ENCODE measurements around the gene PAQR7.

PAQR7 gene

GRCh38 chr1:25874209-25874608, 1.3 kb downstream of the PAQR7 start:
- no peak for DNase-seq
- peak overlapping the region; percentile 63 for H2AK5ac ChIP-seq (ENCODE audit: low read length, severe bottlenecking)
- H3K4me2 ChIP-seq (ENCODE audit: low read length, poor library complexity, severe bottlenecking): peak overlapping the region; percentile 86
- peaks cover 11 to 12% of the 10 kb centered on the region in 2 experiments for H3K36me3 ChIP-seq (ENCODE audit: control insufficient read depth in 1 of 2, insufficient read depth in 2 of 2, low read depth in 1 of 2, low read length in 2 of 2)
- H3K4me3 ChIP-seq (ENCODE audit: insufficient read depth in 1 of 2, low read depth in 1 of 2, low read length in 2 of 2): peak overlapping the region in 1 of 2 experiments; percentile 89
- H2BK15ac ChIP-seq (ENCODE audit: low read depth, poor library complexity, severe bottlenecking): no peak overlapping the region
- H3K79me1 ChIP-seq (replicated peaks; ENCODE audit: low read length, poor library complexity, severe bottlenecking): peaks cover 25% of the 10 kb centered on the region
- H2BK5ac ChIP-seq (ENCODE audit: low read depth, low read length, poor library complexity, severe bottlenecking): no peak overlapping the region
- H3K4ac ChIP-seq (ENCODE audit: low read depth in 1 of 2, low read length in 2 of 2): no peak overlapping the region
- H4K8ac ChIP-seq (ENCODE audit: low read length): peak overlapping the region; percentile 86
- no peaks in the 10 kb centered on the region for H3K9me3 ChIP-seq (ENCODE audit: control insufficient read depth, low read length)
- H2BK120ac ChIP-seq (ENCODE audit: low read depth, low read length): no peak overlapping the region
- H3K4me1 ChIP-seq (ENCODE audit: control insufficient read depth, insufficient read depth, low read depth, low read length): peaks cover 30% of the 10 kb centered on the region
- peak overlapping the region in 1 of 2 experiments; percentile 32 for H3K23ac ChIP-seq (ENCODE audit: low read length in 2 of 2)
- H3K27ac ChIP-seq (ENCODE audit: low read length, poor library complexity, severe bottlenecking): no peak overlapping the region
- no peak overlapping the region for H2AFZ ChIP-seq (ENCODE audit: low read depth, low read length)
- H4K91ac ChIP-seq (ENCODE audit: low read length): peak overlapping the region; percentile 34
- H3K9ac ChIP-seq (ENCODE audit: low read length): peak overlapping the region; percentile 88
- no peaks in the 10 kb centered on the region for H3K27me3 ChIP-seq (ENCODE audit: control insufficient read depth in 1 of 2, insufficient read depth in 1 of 2, low read length in 2 of 2)
- no peak overlapping the region for H3K14ac ChIP-seq (ENCODE audit: low read length in 2 of 2)
- H3K18ac ChIP-seq (ENCODE audit: low read depth in 1 of 2, low read length in 2 of 2): no peak overlapping the region
- 93% methylated on average over 3 of the region's 3 CpGs for WGBS
- H2BK12ac ChIP-seq (ENCODE audit: low read length in 2 of 2): peak overlapping the region in 1 of 2 experiments; percentile 28

- H3K4me2 ChIP-seq (ENCODE audit: low read length, poor library complexity, severe bottlenecking): no peak overlapping the region
- no peak overlapping the region for H4K91ac ChIP-seq (ENCODE audit: low read length)
- no peak overlapping the region for H3K27ac ChIP-seq (ENCODE audit: low read length, poor library complexity, severe bottlenecking)
- H3K23ac ChIP-seq (ENCODE audit: low read length in 2 of 2): no peak overlapping the region
- H3K4me3 ChIP-seq (ENCODE audit: insufficient read depth in 1 of 2, low read depth in 1 of 2, low read length in 2 of 2): no peak overlapping the region
- H3K9ac ChIP-seq (ENCODE audit: low read length): no peak overlapping the region
- peak overlapping the region; percentile 17 for H2AK5ac ChIP-seq (ENCODE audit: low read length, severe bottlenecking)
- peak overlapping the region; percentile 27 for H4K8ac ChIP-seq (ENCODE audit: low read length)
- H3K9me3 ChIP-seq (ENCODE audit: control insufficient read depth, low read length): no peaks in the 10 kb centered on the region
- H2AFZ ChIP-seq (ENCODE audit: low read depth, low read length): no peak overlapping the region
- WGBS: 89% methylated on average over 3 of the region's 3 CpGs
- H3K79me1 ChIP-seq (replicated peaks; ENCODE audit: low read length, poor library complexity, severe bottlenecking): peaks cover 25% of the 10 kb centered on the region
- no peaks in the 10 kb centered on the region for H3K27me3 ChIP-seq (ENCODE audit: control insufficient read depth in 1 of 2, insufficient read depth in 1 of 2, low read length in 2 of 2)
- H3K14ac ChIP-seq (ENCODE audit: low read length in 2 of 2): no peak overlapping the region
- peaks cover 33% of the 10 kb centered on the region for H3K4me1 ChIP-seq (ENCODE audit: control insufficient read depth, insufficient read depth, low read depth, low read length)
- no peak for DNase-seq
- H2BK15ac ChIP-seq (ENCODE audit: low read depth, poor library complexity, severe bottlenecking): no peak overlapping the region
- no peak overlapping the region for H2BK12ac ChIP-seq (ENCODE audit: low read length in 2 of 2)
- no peak overlapping the region for H3K4ac ChIP-seq (ENCODE audit: low read depth in 1 of 2, low read length in 2 of 2)
- H2BK5ac ChIP-seq (ENCODE audit: low read depth, low read length, poor library complexity, severe bottlenecking): no peak overlapping the region
- peaks cover 14 to 18% of the 10 kb centered on the region in 2 experiments for H3K36me3 ChIP-seq (ENCODE audit: control insufficient read depth in 1 of 2, insufficient read depth in 2 of 2, low read depth in 1 of 2, low read length in 2 of 2)
- H3K18ac ChIP-seq (ENCODE audit: low read depth in 1 of 2, low read length in 2 of 2): no peak overlapping the region
- no peak overlapping the region for H2BK120ac ChIP-seq (ENCODE audit: low read depth, low read length)
Observed at GRCh38 chr1:25873120-25873519, 2.4 kb downstream of the PAQR7 start.

- DNase-seq: no peak
- H3K14ac ChIP-seq (ENCODE audit: low read length in 2 of 2): no peak overlapping the region
- no peak overlapping the region for H2BK5ac ChIP-seq (ENCODE audit: low read depth, low read length, poor library complexity, severe bottlenecking)
- H3K9me3 ChIP-seq (ENCODE audit: control insufficient read depth, low read length): no peaks in the 10 kb centered on the region
- no peak overlapping the region for H2AFZ ChIP-seq (ENCODE audit: low read depth, low read length)
- peaks cover 37% of the 10 kb centered on the region for H3K4me1 ChIP-seq (ENCODE audit: control insufficient read depth, insufficient read depth, low read depth, low read length)
- H3K79me1 ChIP-seq (replicated peaks; ENCODE audit: low read length, poor library complexity, severe bottlenecking): peaks cover 25% of the 10 kb centered on the region
- no peak overlapping the region for H2BK120ac ChIP-seq (ENCODE audit: low read depth, low read length)
- no peaks in the 10 kb centered on the region for H3K27me3 ChIP-seq (ENCODE audit: control insufficient read depth in 1 of 2, insufficient read depth in 1 of 2, low read length in 2 of 2)
- no peak overlapping the region for H3K4me3 ChIP-seq (ENCODE audit: insufficient read depth in 1 of 2, low read depth in 1 of 2, low read length in 2 of 2)
- 96% methylated on average over 2 of the region's 2 CpGs for WGBS
- H3K4ac ChIP-seq (ENCODE audit: low read depth in 1 of 2, low read length in 2 of 2): no peak overlapping the region
- no peak overlapping the region for H3K4me2 ChIP-seq (ENCODE audit: low read length, poor library complexity, severe bottlenecking)
- no peak overlapping the region for H3K18ac ChIP-seq (ENCODE audit: low read depth in 1 of 2, low read length in 2 of 2)
- no peak overlapping the region for H4K8ac ChIP-seq (ENCODE audit: low read length)
- no peak overlapping the region for H2AK5ac ChIP-seq (ENCODE audit: low read length, severe bottlenecking)
- no peak overlapping the region for H3K9ac ChIP-seq (ENCODE audit: low read length)
- peaks cover 16 to 19% of the 10 kb centered on the region in 2 experiments for H3K36me3 ChIP-seq (ENCODE audit: control insufficient read depth in 1 of 2, insufficient read depth in 2 of 2, low read depth in 1 of 2, low read length in 2 of 2)
- no peak overlapping the region for H3K27ac ChIP-seq (ENCODE audit: low read length, poor library complexity, severe bottlenecking)
- H4K91ac ChIP-seq (ENCODE audit: low read length): no peak overlapping the region
- H2BK12ac ChIP-seq (ENCODE audit: low read length in 2 of 2): no peak overlapping the region
- H3K23ac ChIP-seq (ENCODE audit: low read length in 2 of 2): no peak overlapping the region
- H2BK15ac ChIP-seq (ENCODE audit: low read depth, poor library complexity, severe bottlenecking): no peak overlapping the region
Observed at GRCh38 chr1:25872713-25873112, 2.8 kb downstream of the PAQR7 start.

- peaks cover 25% of the 10 kb centered on the region for H3K79me1 ChIP-seq (replicated peaks; ENCODE audit: low read length, poor library complexity, severe bottlenecking)
- H4K91ac ChIP-seq (ENCODE audit: low read length): no peak overlapping the region
- H4K8ac ChIP-seq (ENCODE audit: low read length): no peak overlapping the region
- no peak overlapping the region for H2BK12ac ChIP-seq (ENCODE audit: low read length in 2 of 2)
- no peak overlapping the region for H3K9ac ChIP-seq (ENCODE audit: low read length)
- H3K4me3 ChIP-seq (ENCODE audit: insufficient read depth in 1 of 2, low read depth in 1 of 2, low read length in 2 of 2): no peak overlapping the region
- H3K23ac ChIP-seq (ENCODE audit: low read length in 2 of 2): no peak overlapping the region
- no peak overlapping the region for H2AK5ac ChIP-seq (ENCODE audit: low read length, severe bottlenecking)
- peaks cover 42% of the 10 kb centered on the region for H3K4me1 ChIP-seq (ENCODE audit: control insufficient read depth, insufficient read depth, low read depth, low read length)
- no peak overlapping the region for H2BK15ac ChIP-seq (ENCODE audit: low read depth, poor library complexity, severe bottlenecking)
- H3K4me2 ChIP-seq (ENCODE audit: low read length, poor library complexity, severe bottlenecking): no peak overlapping the region
- H3K4ac ChIP-seq (ENCODE audit: low read depth in 1 of 2, low read length in 2 of 2): no peak overlapping the region
- 89% methylated on average over 9 of the region's 9 CpGs for WGBS
- H2BK120ac ChIP-seq (ENCODE audit: low read depth, low read length): no peak overlapping the region
- DNase-seq: no peak
- no peak overlapping the region for H3K18ac ChIP-seq (ENCODE audit: low read depth in 1 of 2, low read length in 2 of 2)
- no peaks in the 10 kb centered on the region for H3K9me3 ChIP-seq (ENCODE audit: control insufficient read depth, low read length)
- no peak overlapping the region for H3K27ac ChIP-seq (ENCODE audit: low read length, poor library complexity, severe bottlenecking)
- H3K36me3 ChIP-seq (ENCODE audit: control insufficient read depth in 1 of 2, insufficient read depth in 2 of 2, low read depth in 1 of 2, low read length in 2 of 2): peaks cover 16 to 23% of the 10 kb centered on the region in 2 experiments
- H2BK5ac ChIP-seq (ENCODE audit: low read depth, low read length, poor library complexity, severe bottlenecking): no peak overlapping the region
- H3K27me3 ChIP-seq (ENCODE audit: control insufficient read depth in 1 of 2, insufficient read depth in 1 of 2, low read length in 2 of 2): no peaks in the 10 kb centered on the region
- H3K14ac ChIP-seq (ENCODE audit: low read length in 2 of 2): no peak overlapping the region
- no peak overlapping the region for H2AFZ ChIP-seq (ENCODE audit: low read depth, low read length)
Observed at GRCh38 chr1:25871704-25872494, 3.6 kb downstream of the PAQR7 start.

Measured in mesenchymal stem cell (in vitro differentiated cells and primary cell).